Central memory CD8-positive, alpha-beta T cell (primary cell): ENCODE results near the gene JAKMIP2.
"Not testable (repeated sequence)": the region's sequence is repeated elsewhere in the genome, so short reads cannot be mapped to it uniquely, and the experiment has no call there.

Source experiments
- ATAC-seq: fragments of 150-1000 bp; cut with Tn5 transposase; replicated peaks from 2 replicates; pipeline ENCODE4 v1.10.0; 2022; ENCODE audit warnings: mild to moderate bottlenecking, moderate FRiP score, moderate number of reproducible peaks; ENCODE audit not compliant: poor library complexity, severe bottlenecking; ENCODE audit errors: extremely low read depth
- DNase-seq, 2 donors: peaks; one replicate each; pipeline ENCODE4 v3.0.0; 2021; ENCODE audit warnings: low spot score in 2 of 2
- H3K27ac Mint-ChIP-seq: one replicate; pipeline ENCODE4 v1.8.0; 2022; ENCODE audit warnings: low read depth, mild to moderate bottlenecking, moderate library complexity, mixed read lengths
- H3K27me3 Mint-ChIP-seq: one replicate; pipeline ENCODE4 v1.8.0; 2022; ENCODE audit warnings: mixed read lengths
- H3K36me3 Mint-ChIP-seq: one replicate; pipeline ENCODE4 v1.8.0; 2022; ENCODE audit warnings: mild to moderate bottlenecking, moderate library complexity, mixed read lengths; ENCODE audit not compliant: insufficient read depth
- H3K4me1 Mint-ChIP-seq: one replicate; pipeline ENCODE4 v1.8.0; 2022; ENCODE audit warnings: mixed read lengths
- H3K4me3 Mint-ChIP-seq: one replicate; pipeline ENCODE4 v1.8.0; 2022; ENCODE audit warnings: mild to moderate bottlenecking, moderate library complexity, mixed read lengths
- H3K9me3 Mint-ChIP-seq: one replicate; pipeline ENCODE4 v1.8.0; 2022; ENCODE audit warnings: mixed read lengths

Gene JAKMIP2

DNA sequence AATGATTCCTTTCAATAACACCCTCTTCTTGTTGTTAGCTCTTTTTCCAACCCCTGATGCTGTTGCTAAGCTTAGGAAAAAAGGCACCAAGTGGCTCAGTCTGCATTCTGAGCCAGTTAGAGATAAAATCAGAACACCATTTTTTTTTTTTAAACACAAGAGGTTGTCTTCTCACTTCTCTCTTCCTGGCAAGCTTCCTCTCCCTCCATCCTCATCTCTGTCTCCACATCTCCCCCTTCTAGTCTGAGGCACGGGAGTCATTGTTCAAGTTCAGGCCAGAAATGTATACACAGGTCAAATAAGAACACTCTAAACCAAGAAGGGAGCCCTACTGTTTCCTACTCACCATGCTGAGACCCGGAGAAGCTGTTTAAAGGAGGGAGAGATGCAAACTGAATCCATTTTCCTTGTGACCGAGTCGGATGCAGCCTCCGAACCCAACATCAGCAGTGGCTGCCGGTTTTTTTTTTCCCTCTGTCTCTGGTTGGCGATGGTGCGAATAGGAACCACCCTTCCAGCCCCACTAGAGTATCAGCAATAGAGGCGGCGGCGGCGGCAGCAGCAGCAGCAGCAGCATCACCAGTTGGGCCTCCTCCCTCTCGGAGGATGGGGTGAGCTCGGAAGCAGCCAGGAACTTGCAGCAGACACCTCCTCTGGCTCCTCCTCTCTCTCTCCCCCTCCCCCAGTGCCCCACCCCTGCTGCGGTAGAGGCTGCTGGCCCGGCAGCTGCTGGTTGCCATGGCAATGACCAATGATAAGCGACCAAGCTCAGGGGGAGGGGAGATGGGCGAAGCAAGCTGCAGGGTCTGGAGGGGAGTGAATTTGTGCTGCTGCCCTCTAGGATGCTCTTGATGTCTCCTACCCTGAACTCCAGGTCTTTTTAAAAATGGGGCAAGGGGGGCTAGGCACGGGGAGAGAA, at the start of gene JAKMIP2:
JAKMIP2 (minus strand) TSS at position 619 of the 919 bp plus-strand sequence. CDS start 110,922 bp downstream, outside the sequence.
- H3K27me3 Mint-ChIP-seq = no peaks in the 10 kb centered on the region
- H3K9me3 Mint-ChIP-seq = no peaks in the 10 kb centered on the region
- peaks cover 37% of the 10 kb centered on the region for H3K4me1 Mint-ChIP-seq
- H3K36me3 Mint-ChIP-seq = peaks cover 5% of the 10 kb centered on the region
- DNase-seq = peak; percentile 56 to 70
- ATAC-seq = peak; percentile 92
- peak within 1 kb of the TSS; percentile 94 for H3K27ac Mint-ChIP-seq
- peak within 1 kb of the TSS; percentile 84 for H3K4me3 Mint-ChIP-seq

DNA sequence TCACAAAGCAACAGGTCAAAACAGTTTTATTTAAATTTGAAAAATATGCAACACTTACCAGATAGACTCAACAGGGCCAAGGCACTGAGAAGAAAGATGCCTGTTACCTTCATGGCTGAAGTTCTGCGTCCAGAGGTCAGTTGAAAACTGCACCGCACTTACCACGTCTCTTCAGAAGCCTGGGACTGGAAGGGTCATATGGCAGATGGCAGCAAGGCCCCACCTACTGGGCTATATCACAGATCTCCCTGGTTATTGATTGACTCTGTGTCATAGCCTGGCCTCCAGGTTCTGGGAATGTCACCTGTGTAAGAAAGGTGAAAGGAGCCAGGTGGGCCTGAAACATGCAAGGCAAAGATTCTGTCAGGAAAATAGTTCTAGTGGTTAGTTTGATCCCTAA, 48.9 kb upstream of the JAKMIP2 start, which contains the start of gene SPINK1:
SPINK1 (minus strand) TSS at position 207 of the 400 bp plus-strand sequence; CDS start at position 113, 94 bp downstream.
- DNase-seq (no peak), ATAC-seq (no peak)
- Mint-ChIP-seq H3K4me1 (no peaks in the 10 kb centered on the region), H3K4me3 (no peak within 1 kb of the TSS), H3K36me3 (no peaks in the 10 kb centered on the region), H3K27me3 (peaks cover 34% of the 10 kb centered on the region), H3K9me3 (no peaks in the 10 kb centered on the region), H3K27ac (no peak within 1 kb of the TSS)

DNA sequence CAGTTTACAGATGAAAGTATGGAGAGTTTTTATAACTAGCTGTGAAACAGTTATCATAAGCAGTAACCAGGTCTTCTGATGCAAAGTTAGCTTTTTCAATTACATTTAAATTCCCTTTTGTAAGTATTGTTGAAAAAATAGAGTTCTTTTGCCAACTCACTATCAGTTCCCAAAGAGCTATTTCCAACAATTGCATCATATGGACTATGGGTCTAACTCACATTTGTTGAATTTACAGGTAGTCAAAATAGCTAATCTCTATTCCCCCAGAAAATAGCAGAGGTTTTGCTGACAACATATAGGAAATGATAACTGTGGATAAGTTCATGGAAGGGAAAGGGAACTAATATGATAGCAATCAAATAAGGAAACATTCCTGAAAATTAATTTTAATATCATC, 47.5 kb upstream of the JAKMIP2 start:
- DNase-seq (no peak), ATAC-seq (no peak)
- H3K36me3 Mint-ChIP-seq = no peaks in the 10 kb centered on the region
- H3K4me1 Mint-ChIP-seq = no peaks in the 10 kb centered on the region
- no peaks in the 10 kb centered on the region for H3K9me3 Mint-ChIP-seq
- H3K27ac Mint-ChIP-seq = no peak overlapping the region
- peaks cover 34% of the 10 kb centered on the region for H3K27me3 Mint-ChIP-seq
- no peak overlapping the region for H3K4me3 Mint-ChIP-seq

DNA sequence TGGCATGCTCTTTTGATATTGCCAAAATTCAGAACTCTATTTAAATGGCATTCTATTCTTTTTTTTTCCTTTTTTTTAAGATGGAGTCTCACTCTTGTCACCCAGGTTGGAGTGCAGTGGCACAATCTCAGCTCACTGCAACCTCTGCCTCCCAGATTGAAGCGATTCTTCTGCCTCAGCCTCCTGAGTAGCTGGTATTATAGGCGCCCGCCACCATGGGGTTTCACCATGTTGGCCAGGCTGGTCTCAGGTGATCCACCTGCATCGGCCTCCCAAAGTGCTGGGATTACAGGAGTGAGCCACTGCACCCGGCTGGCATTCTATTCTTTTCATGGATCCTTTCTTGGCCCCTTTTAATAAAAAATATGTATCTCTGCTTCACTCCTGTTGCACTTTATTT, 44.5 kb upstream of the JAKMIP2 start:
- H3K27me3 Mint-ChIP-seq = peaks cover 19% of the 10 kb centered on the region
- ATAC-seq = not testable (repeated sequence)

DNA sequence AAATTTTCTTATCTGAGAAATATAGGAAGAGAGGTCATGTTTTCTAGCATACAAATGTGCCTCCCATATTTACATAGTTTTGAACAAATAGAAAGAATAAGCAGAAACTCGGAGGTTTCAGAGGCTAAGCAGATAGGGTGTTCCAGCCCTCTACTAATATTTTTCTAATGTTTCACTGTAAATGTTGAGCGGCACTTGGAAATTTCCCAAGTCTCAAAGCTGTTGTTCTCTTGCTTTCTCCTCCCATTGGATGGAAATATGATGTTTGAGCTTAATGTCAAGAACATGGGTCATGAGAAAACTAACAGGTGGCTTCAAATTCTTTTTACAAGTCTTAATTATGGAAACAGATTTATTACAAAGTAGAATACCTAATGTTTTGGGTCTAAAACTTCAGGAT, 43.8 kb upstream of the JAKMIP2 start:
- Mint-ChIP-seq H3K27me3 (peaks cover 19% of the 10 kb centered on the region), H3K27ac (no peak overlapping the region), H3K4me3 (no peak overlapping the region), H3K4me1 (no peaks in the 10 kb centered on the region), H3K9me3 (no peaks in the 10 kb centered on the region), H3K36me3 (no peaks in the 10 kb centered on the region)
- ATAC-seq (no peak), DNase-seq (no peak)

More for the DNA sequence above, 44.5 kb upstream of the JAKMIP2 start:
- not testable (repeated sequence) for H3K36me3 Mint-ChIP-seq, H3K4me1 Mint-ChIP-seq, H3K4me3 Mint-ChIP-seq, DNase-seq, H3K27ac Mint-ChIP-seq, H3K9me3 Mint-ChIP-seq

DNA sequence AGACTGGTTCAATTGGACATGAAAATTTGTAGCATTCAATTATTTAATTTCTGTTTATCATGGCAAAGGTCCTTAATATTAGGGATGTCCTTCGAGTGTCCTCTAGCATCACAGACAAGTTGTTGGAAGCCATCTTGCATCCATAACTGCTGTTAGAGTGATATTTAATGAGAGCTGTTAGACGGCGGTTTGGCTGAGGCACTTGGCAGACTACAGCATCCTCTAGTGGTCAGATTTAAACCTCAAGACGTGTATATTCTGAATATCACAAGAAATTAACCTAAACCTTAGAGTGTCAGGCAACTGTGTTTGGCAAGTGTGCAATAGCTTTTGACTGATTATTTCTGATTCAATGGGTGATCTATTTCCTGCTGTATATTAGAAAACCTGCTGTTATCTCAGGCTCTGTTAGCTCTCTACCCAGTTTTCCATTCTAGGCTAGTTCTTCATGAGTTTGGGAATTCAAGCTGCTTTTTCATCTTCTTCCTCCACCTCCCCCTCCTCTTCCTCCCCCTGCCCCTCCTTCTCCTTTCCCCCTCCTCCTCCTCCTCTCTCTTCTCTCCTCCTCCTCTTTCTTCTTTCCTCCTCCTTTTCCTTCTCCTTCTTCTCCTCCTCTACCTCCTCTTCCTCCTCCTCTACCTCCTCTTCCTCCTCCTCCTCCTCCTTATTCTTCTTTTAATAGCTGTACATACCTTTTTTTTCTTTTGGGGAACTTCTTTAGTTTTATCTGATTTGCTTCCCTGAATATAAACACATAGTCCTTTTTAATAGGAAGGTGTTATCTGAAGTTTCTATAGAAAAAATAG, 40.4 kb upstream of the JAKMIP2 start:
- no peaks in the 10 kb centered on the region for H3K4me1 Mint-ChIP-seq
- no peaks in the 10 kb centered on the region for H3K9me3 Mint-ChIP-seq
- H3K27me3 Mint-ChIP-seq = no peaks in the 10 kb centered on the region
- no peak overlapping the region for H3K27ac Mint-ChIP-seq
- ATAC-seq = peak; percentile 85
- no peaks in the 10 kb centered on the region for H3K36me3 Mint-ChIP-seq
- DNase-seq = peak; percentile 19 to 42
- no peak overlapping the region for H3K4me3 Mint-ChIP-seq

DNA sequence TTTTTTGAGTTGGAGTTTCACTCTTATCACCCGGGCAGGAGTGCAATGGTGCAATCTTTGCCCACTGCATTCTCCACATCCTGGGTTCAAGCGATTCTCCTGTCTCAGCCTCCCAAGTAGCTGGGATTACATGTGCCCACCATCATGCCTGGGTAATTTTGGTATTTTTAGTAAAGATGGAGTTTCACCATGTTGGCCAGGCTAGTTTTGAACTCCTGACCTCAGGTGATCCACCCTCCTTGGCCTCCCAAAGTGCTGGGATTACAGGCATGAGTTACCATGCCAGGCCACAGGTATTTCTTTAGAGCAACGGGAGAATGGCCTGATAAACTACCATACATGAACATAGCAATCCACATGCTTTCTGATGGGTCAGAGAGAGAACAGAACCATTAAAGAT, 39.7 kb upstream of the JAKMIP2 start:
- DNase-seq, H3K4me3 Mint-ChIP-seq, ATAC-seq, H3K9me3 Mint-ChIP-seq, H3K27ac Mint-ChIP-seq, H3K36me3 Mint-ChIP-seq, H3K4me1 Mint-ChIP-seq, H3K27me3 Mint-ChIP-seq: not testable (repeated sequence)

DNA sequence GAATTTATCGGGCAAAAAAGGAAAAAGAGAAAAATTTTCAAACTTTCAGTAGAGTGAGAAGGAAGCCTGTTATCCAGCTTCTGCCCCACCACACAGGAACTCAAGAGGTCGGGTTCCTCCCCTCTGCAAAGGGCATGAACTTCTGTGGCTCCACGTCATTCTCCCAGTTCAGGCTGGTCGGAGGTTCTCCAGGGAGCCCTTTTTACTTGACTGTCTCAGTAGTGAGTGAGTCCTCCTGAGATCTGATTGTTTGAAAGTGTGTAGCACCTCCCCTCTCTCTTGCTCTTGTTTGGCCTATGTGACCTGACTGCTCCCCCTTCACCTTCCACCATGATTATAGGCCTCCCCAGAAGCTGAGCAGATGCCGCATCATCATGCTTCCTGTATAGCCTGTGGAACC, 39.2 kb upstream of the JAKMIP2 start:
- Mint-ChIP-seq H3K27ac (no peak overlapping the region), H3K36me3 (no peaks in the 10 kb centered on the region), H3K9me3 (no peaks in the 10 kb centered on the region), H3K4me1 (no peaks in the 10 kb centered on the region), H3K27me3 (no peaks in the 10 kb centered on the region), H3K4me3 (no peak overlapping the region)
- DNase-seq (no peak), ATAC-seq (no peak)

DNA sequence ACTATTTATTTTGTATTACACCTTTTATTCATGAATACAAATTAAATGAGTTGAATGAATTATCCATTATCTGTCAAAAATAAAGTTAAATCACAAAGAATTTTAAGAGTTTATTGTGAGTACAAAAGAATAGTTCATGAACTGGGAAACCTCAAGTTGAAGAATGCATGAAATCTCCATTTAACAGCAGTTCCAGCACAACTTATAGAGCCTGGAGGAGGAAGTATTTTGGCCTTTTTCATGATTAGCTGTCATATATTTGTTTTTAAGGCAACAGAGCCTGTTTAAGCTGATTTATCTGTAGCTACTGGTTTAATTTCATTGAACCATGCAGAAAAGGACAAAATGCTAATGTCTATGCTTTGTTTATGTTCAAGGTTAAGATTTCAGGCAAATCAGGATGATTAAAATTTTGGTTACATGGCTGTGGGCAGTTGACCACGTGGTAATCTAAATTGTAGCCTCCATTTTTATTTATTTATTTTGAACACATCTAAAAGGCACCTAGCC, 36.8 kb upstream of the JAKMIP2 start:
- Mint-ChIP-seq H3K4me1 (no peaks in the 10 kb centered on the region), H3K27ac (no peak overlapping the region), H3K4me3 (no peak overlapping the region), H3K9me3 (no peaks in the 10 kb centered on the region), H3K36me3 (no peaks in the 10 kb centered on the region), H3K27me3 (no peaks in the 10 kb centered on the region)
- DNase-seq (no peak), ATAC-seq (no peak)

DNA sequence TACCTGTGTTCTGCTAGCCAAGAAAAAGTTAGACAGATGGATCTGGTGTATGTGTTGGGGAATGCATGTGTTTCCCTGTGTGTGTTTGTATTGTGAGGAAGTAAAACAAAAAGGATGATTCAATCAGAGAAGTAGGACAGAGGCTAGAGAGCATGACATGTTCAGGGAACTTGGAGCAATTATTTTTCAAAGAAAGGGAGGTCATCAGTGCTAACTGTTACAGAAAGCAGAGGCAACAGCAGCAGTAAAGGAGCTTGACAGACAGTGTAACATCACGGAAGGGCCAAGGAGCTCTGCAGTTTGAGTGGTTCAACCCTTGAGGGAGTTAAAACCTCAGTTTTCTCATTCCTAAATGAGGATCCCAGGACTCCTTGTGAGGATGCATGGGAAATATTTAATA, 35.8 kb upstream of the JAKMIP2 start:
- no peak overlapping the region for H3K4me3 Mint-ChIP-seq
- DNase-seq = no peak

DNA sequence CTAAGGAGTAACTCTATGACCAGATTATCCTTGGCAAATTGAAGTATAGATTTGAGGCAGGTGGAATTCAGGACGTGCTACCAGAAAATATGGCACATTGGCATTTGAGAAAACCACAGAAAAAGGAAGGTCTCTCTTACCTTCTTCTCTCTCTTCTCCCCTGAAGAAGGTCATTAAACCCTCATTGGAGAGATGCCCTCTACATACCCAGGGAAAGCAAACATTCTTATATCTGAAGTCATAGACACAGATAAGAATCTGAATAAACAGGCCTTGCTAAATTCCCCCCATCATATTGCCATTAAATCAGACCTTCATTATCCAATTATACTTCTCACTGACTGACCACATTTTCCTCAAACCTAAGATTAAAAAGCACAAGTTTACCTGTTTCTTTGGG, 31.2 kb upstream of the JAKMIP2 start:
- H3K27ac Mint-ChIP-seq = no peak overlapping the region
- ATAC-seq = no peak
- H3K27me3 Mint-ChIP-seq = no peaks in the 10 kb centered on the region
- H3K4me1 Mint-ChIP-seq = no peaks in the 10 kb centered on the region
- H3K36me3 Mint-ChIP-seq = no peaks in the 10 kb centered on the region
- no peak overlapping the region for H3K4me3 Mint-ChIP-seq
- DNase-seq = no peak
- no peaks in the 10 kb centered on the region for H3K9me3 Mint-ChIP-seq

More for the DNA sequence above, 35.8 kb upstream of the JAKMIP2 start:
- Mint-ChIP-seq H3K27me3 (no peaks in the 10 kb centered on the region), H3K9me3 (no peaks in the 10 kb centered on the region), H3K4me1 (no peaks in the 10 kb centered on the region), H3K27ac (no peak overlapping the region), H3K36me3 (no peaks in the 10 kb centered on the region)
- no peak for ATAC-seq

DNA sequence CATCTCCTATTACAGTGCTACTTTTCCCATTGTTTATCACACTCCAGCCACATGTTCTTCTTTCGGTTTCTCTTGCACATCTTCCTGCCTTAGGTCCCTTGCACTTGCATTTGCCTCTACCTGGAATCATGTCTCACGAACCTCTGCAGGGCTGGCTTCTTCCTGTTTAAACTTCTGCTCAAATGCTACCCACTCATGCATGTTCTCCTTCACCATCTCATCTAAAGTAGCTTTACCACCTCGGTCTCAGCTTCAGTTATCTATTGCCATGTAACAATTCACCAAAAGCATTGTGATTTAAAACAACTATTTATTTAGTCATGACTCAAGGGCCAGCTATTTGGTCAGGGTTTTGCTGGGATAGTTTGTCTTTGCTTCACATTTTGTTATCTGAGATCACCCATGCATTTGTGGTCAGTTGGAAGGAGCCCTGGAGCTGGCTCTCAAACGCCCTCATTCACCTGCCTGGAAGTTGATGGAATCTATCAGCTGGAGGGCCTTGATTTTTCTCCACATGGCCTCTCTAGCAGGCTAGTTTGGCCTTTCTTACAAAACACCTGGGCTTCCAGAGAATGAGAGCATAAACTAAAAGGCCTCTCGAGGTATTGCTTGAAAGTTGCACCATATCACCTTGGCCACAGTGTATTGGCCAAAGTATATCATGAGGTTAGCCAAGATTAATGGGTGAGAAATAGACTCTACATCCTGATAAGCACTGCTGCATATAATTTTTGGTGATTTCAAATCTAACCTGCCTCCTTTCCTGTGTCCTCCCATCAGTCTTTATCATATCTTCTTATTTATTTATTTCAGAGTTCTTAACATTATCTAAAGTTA, 27.5 kb upstream of the JAKMIP2 start:
- H3K9me3 Mint-ChIP-seq = no peaks in the 10 kb centered on the region
- peaks cover 2% of the 10 kb centered on the region for H3K36me3 Mint-ChIP-seq
- H3K27ac Mint-ChIP-seq = no peak overlapping the region
- no peak overlapping the region for H3K4me3 Mint-ChIP-seq
- H3K27me3 Mint-ChIP-seq = no peaks in the 10 kb centered on the region
- no peak for DNase-seq
- peaks cover 7% of the 10 kb centered on the region for H3K4me1 Mint-ChIP-seq
- no peak for ATAC-seq
